Mammary epithelial cell (primary cell): ENCODE measurements around the gene MYDGF.

ENCODE experiments used
- EZH2 ChIP-seq: IDR thresholded peaks from 2 replicates; pipeline ENCODE4 v1.6.1; 2012; ENCODE audit warnings: low read length, inconsistent platforms, borderline replicate concordance
- TF ChIP-seq, protein P1 (sequence below), 2 donors: IDR thresholded peaks in 1 of 2; conservative IDR thresholded peaks in 1 of 2; 2 replicates each; pipeline ENCODE4 v1.5.1; 2011 to 2012; ENCODE audit warnings: inconsistent platforms in 2 of 2, low read length in 2 of 2, mild to moderate bottlenecking in 2 of 2, control low read depth in 1 of 2, low read depth in 1 of 2; ENCODE audit not compliant: insufficient read depth in 1 of 2; ENCODE audit errors: extremely low read depth in 1 of 2

DNA sequence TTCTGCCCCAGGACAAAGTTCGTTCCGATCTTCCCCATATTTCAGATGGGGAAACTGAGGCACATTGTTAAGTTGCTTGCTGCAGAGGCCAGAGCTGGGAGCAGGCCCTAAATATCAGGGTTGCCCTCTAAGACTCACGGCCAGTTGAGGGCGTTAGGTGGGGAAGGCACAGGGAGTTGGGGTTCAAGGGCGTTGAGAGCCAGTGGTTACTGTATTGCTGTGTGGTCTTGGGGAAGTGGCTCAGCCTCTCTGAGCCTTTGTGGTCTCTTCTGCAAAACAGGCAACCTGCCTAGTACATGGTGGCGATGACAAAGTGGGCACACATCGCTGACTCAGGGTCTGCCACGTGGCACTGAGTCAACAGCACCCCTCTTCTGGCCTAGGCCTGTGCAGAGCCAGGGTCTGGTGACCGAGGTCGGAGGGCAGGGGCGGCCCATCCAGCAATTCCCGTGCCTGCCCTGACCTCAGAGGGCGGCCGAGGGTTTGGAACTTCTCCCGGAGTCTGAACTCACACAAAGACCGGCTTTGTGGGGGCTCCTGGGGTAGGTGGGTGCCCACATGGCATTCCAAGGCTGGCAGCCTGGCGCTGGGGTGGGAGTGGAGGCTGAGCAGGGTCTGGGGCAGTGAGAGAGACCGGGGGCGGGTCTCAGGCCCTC is 20.6 kb downstream of the MYDGF start:
- TF ChIP-seq EZH2, result no peak
- TF ChIP-seq, protein P1, sequence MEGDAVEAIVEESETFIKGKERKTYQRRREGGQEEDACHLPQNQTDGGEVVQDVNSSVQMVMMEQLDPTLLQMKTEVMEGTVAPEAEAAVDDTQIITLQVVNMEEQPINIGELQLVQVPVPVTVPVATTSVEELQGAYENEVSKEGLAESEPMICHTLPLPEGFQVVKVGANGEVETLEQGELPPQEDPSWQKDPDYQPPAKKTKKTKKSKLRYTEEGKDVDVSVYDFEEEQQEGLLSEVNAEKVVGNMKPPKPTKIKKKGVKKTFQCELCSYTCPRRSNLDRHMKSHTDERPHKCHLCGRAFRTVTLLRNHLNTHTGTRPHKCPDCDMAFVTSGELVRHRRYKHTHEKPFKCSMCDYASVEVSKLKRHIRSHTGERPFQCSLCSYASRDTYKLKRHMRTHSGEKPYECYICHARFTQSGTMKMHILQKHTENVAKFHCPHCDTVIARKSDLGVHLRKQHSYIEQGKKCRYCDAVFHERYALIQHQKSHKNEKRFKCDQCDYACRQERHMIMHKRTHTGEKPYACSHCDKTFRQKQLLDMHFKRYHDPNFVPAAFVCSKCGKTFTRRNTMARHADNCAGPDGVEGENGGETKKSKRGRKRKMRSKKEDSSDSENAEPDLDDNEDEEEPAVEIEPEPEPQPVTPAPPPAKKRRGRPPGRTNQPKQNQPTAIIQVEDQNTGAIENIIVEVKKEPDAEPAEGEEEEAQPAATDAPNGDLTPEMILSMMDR (conservative IDR thresholded peaks at IDR 0.05 in 1 of 2, IDR thresholded peaks at IDR 0.05 in 1 of 2; ENCODE audit: extremely low read depth in 1 of 2, insufficient read depth in 1 of 2, low read depth in 1 of 2, low read length in 2 of 2), result no peak
